B cell (primary cell): ENCODE data around the gene NDUFV3. TPM values are rescaled to one million over a fixed set of nuclear protein-coding genes. Genes with fewer than 3 reads are reported as not detected.

Experiments used
- ATAC-seq: fragments of 200-7000 bp; cut with Tn5 transposase; one replicate; pipeline ENCODE4 v1.10.0; 2021; ENCODE audit warnings: low read depth, mild to moderate bottlenecking, moderate number of reproducible peaks, moderate library complexity
- CTCF ChIA-PET: fragments of 350-600 bp; sonication (Branson Sonifier 250); formaldehyde crosslinking; loops from one replicate; lab custom pipeline; 2021; ENCODE audit warnings: antibody characterized with exemption, inconsistent platforms; lab: Charles Lee
- POLR2A ChIA-PET: fragments of 350-600 bp; sonication (Branson Sonifier 250); formaldehyde crosslinking; loops from one replicate; lab custom pipeline; 2021; ENCODE audit warnings: antibody characterized with exemption; lab: Charles Lee
- DNase-seq: peaks from one replicate; pipeline ENCODE4 v3.0.0; 2013
- H2AFZ ChIP-seq: 2 replicates; pipeline ENCODE4 v1.6.1; 2012; ENCODE audit warnings: mild to moderate bottlenecking, low read depth, low read length; ENCODE audit not compliant: insufficient read depth, poor library complexity, severe bottlenecking
- H3K27ac ChIP-seq, 2 donors: 1 replicate in 1 of 2; 2 replicates in 1 of 2; pipeline ENCODE4 v1.5.1; 2012 to 2013; ENCODE audit warnings: low read length in 2 of 2, mild to moderate bottlenecking in 2 of 2, moderate library complexity in 1 of 2
- H3K27me3 ChIP-seq, 4 experiments: fragments of 200-600 bp in 1 of 4; sonication (generic) in 1 of 4; replicated peaks in 1 of 4; 1 replicate in 2 of 4; 2 replicates in 2 of 4; pipeline versions ENCODE4 v1.6.1 to v1.7.0; 2013 to 2016; ENCODE audit warnings: low read length in 3 of 4, mild to moderate bottlenecking in 2 of 4, mixed read lengths in 1 of 4, moderate library complexity in 1 of 4; ENCODE audit not compliant: insufficient read depth in 4 of 4, control insufficient read depth in 3 of 4; ENCODE audit errors: control extremely low read depth in 1 of 4
- H3K36me3 ChIP-seq, 2 experiments: replicated peaks in 1 of 2; 1 replicate in 1 of 2; 2 replicates in 1 of 2; pipeline versions ENCODE4 v1.6.1 to v1.7.1; 2013; ENCODE audit warnings: low read length in 1 of 2; ENCODE audit not compliant: insufficient read depth in 2 of 2, control insufficient read depth in 1 of 2; ENCODE audit errors: control extremely low read depth in 1 of 2, extremely low read depth in 1 of 2
- H3K4me1 ChIP-seq, 2 donors: fragments of 200-600 bp in 1 of 2; sonication (generic) in 1 of 2; 1 replicate in 1 of 2; 2 replicates in 1 of 2; pipeline versions ENCODE4 v1.5.1 to v1.6.1; 2013 to 2017; ENCODE audit warnings: low read length in 2 of 2; ENCODE audit not compliant: control insufficient read depth in 2 of 2, insufficient read depth in 2 of 2
- H3K4me2 ChIP-seq: replicated peaks from 2 replicates; pipeline ENCODE3; 2012; ENCODE audit warnings: mild to moderate bottlenecking, low read depth, low read length; ENCODE audit not compliant: poor library complexity, severe bottlenecking
- H3K4me3 ChIP-seq, 5 experiments: fragments of 200-600 bp in 1 of 5; sonication (generic) in 1 of 5; 1 replicate in 3 of 5; 2 replicates in 2 of 5; pipeline versions ENCODE4 v1.5.1 to v1.7.0; 2011 to 2016; ENCODE audit warnings: low read length in 4 of 5, mild to moderate bottlenecking in 4 of 5, low read depth in 2 of 5, control low read depth in 1 of 5, moderate library complexity in 1 of 5; ENCODE audit not compliant: insufficient read depth in 1 of 5; ENCODE audit errors: control extremely low read depth in 1 of 5, extremely low read depth in 1 of 5
- H3K79me2 ChIP-seq: fragments of 200-600 bp; sonication (generic); one replicate; pipeline ENCODE4 v1.6.0; 2016; ENCODE audit warnings: low read length; ENCODE audit not compliant: control insufficient read depth, insufficient read depth
- H3K9ac ChIP-seq: fragments of 200-600 bp; sonication (generic); 2 replicates; pipeline ENCODE4 v1.6.1; 2017; ENCODE audit warnings: mild to moderate bottlenecking, low read length, moderate library complexity
- H3K9me3 ChIP-seq, 3 donors: one replicate each; pipeline versions ENCODE4 v1.6.1 to v1.7.1; 2013; ENCODE audit warnings: low read length in 2 of 3; ENCODE audit not compliant: control insufficient read depth in 2 of 3, insufficient read depth in 1 of 3; ENCODE audit errors: control extremely low read depth in 1 of 3
- H4K20me1 ChIP-seq: 2 replicates; pipeline ENCODE4 v1.6.0; 2012; ENCODE audit warnings: mild to moderate bottlenecking, low read length; ENCODE audit not compliant: insufficient read depth, control insufficient read depth, poor library complexity, severe bottlenecking
- H3K27ac Mint-ChIP-seq: one replicate; pipeline ENCODE4 v1.8.0; 2021; ENCODE audit warnings: mixed read lengths
- H3K27me3 Mint-ChIP-seq: one replicate; pipeline ENCODE4 v1.8.0; 2021; ENCODE audit warnings: mixed read lengths
- H3K4me1 Mint-ChIP-seq: one replicate; pipeline ENCODE4 v1.8.0; 2021; ENCODE audit warnings: mixed read lengths
- H3K4me3 Mint-ChIP-seq: one replicate; pipeline ENCODE4 v1.8.0; 2021; ENCODE audit warnings: mixed read lengths
- H3K9me3 Mint-ChIP-seq: one replicate; pipeline ENCODE4 v1.8.0; 2022; ENCODE audit warnings: mixed read lengths; ENCODE audit not compliant: insufficient read depth
- CTCF ChIP-seq: fragments of 200-600 bp; IDR thresholded peaks from one replicate; pipeline ENCODE4 v1.8.0; 2022; ENCODE audit warnings: antibody characterized with exemption, mild to moderate bottlenecking
- EZH2 ChIP-seq: IDR thresholded peaks from 2 replicates; pipeline ENCODE4 v1.6.1; 2012; ENCODE audit warnings: borderline replicate concordance, low read depth, mild to moderate bottlenecking, moderate library complexity, low read length; ENCODE audit not compliant: insufficient read depth, poor library complexity, severe bottlenecking
- WGBS: methylation state at CpG from one replicate; pipeline ENCODE4 v1.1.5; 2013; ENCODE audit warnings: missing lambda C conversion rate; ENCODE audit not compliant: insufficient coverage; 5-methylcytosine and 5-hydroxymethylcytosine counted together
- intact Hi-C: fragments of 100-400 bp; cut with micrococcal nuclease; formaldehyde crosslinking; loops from one replicate; pipeline ENCODE4 v1.10.0; 2022
- polyA plus RNA-seq: library from polyadenylated mRNA; depleted of rRNA; stranded (reverse); fragments of >200 nt; gene quantifications from 2 replicates; pipeline ENCODE4 v1.2.3, GENCODE V29; 2012
- total RNA-seq, 2 donors: library from RNA; stranded (reverse); fragments of 120-200 nt in 1 of 2; gene quantifications; 1 replicate in 1 of 2; 2 replicates in 1 of 2; pipeline versions ENCODE4 v1.2.3 to v1.2.4, GENCODE V29; 2013 to 2022

The NDUFV3 gene
- total and polyA plus RNA-seq, 2 donors (not counting 1 experiment from before 2014, with no cell fraction given): 14.0 to 29.7 TPM

GRCh38 chr21:42855171-42855936 is 37.8 kb upstream of the NDUFV3 start:
- Mint-ChIP-seq H3K4me3 (no peak overlapping the region), H3K27me3 (no peaks in the 10 kb centered on the region), H3K4me1 (no peaks in the 10 kb centered on the region), H3K27ac (no peak overlapping the region), H3K9me3 (no peaks in the 10 kb centered on the region)
- POLR2A ChIA-PET: interaction anchor here (0.6 kb wide), 1 partner anchor 22 kb away, joined by 7 read pairs; no protein-coding TSS in a partner anchor
- no peak overlapping the region for H3K27ac ChIP-seq
- no peaks in the 10 kb centered on the region for H3K27me3 ChIP-seq
- ATAC-seq (no peak), DNase-seq (no peak)
- H2AFZ ChIP-seq: no peak overlapping the region
- no peaks in the 10 kb centered on the region for H3K9me3 ChIP-seq
- intact Hi-C loops: no loop called here
- H3K9ac ChIP-seq: no peak overlapping the region
- peaks cover 9% of the 10 kb centered on the region for H4K20me1 ChIP-seq
- H3K79me2 ChIP-seq: peaks cover 9% of the 10 kb centered on the region
- H3K4me2 ChIP-seq: no peak overlapping the region
- no peak overlapping the region for H3K4me3 ChIP-seq
- no peaks in the 10 kb centered on the region for H3K4me1 ChIP-seq
- TF ChIP-seq CTCF: no peak
- TF ChIP-seq EZH2: no peak
- CTCF ChIA-PET: no interaction called here
- 96% methylated on average over 19 of the region's 19 CpGs for whole genome bisulfite sequencing
- peaks cover 2 to 82% of the 10 kb centered on the region in 2 experiments for H3K36me3 ChIP-seq

GRCh38 chr21:42855937-42856335 is 37.2 kb upstream of the NDUFV3 start:
- H3K4me2 ChIP-seq: no peak overlapping the region
- H3K79me2 ChIP-seq: peaks cover 11% of the 10 kb centered on the region
- H4K20me1 ChIP-seq: peaks cover 9% of the 10 kb centered on the region
- ATAC-seq (no peak), DNase-seq (no peak)
- Mint-ChIP-seq H3K4me3 (no peak overlapping the region), H3K27me3 (no peaks in the 10 kb centered on the region), H3K4me1 (no peaks in the 10 kb centered on the region), H3K9me3 (no peaks in the 10 kb centered on the region), H3K27ac (no peak overlapping the region)
- peaks cover 2 to 82% of the 10 kb centered on the region in 2 experiments for H3K36me3 ChIP-seq
- no peak overlapping the region for H2AFZ ChIP-seq
- WGBS: 85% methylated on average over 16 of the region's 18 CpGs
- intact Hi-C loops: no loop called here
- no peak overlapping the region for H3K9ac ChIP-seq
- TF ChIP-seq CTCF: no peak
- TF ChIP-seq EZH2: no peak
- H3K4me1 ChIP-seq: no peaks in the 10 kb centered on the region
- H3K4me3 ChIP-seq: no peak overlapping the region
- no peaks in the 10 kb centered on the region for H3K9me3 ChIP-seq
- CTCF ChIA-PET: no interaction called here
- no peak overlapping the region for H3K27ac ChIP-seq
- no peaks in the 10 kb centered on the region for H3K27me3 ChIP-seq
- POLR2A ChIA-PET: no interaction called here
